HEK293T (cell line): ENCODE data around the gene NEURL1.
"Not testable (repeated sequence)": the region's sequence is repeated elsewhere in the genome, so short reads cannot be mapped to it uniquely, and the experiment has no call there.

Source experiments
- CTCF ChIA-PET: fragments of 350-600 bp; formaldehyde crosslinking; extraction: SDS; loops from one replicate; lab custom pipeline; 2021; ENCODE audit warnings: antibody characterized with exemption, inconsistent platforms; lab: Yijun Ruan, JAX
- POLR2A ChIA-PET: fragments of 350-600 bp; formaldehyde crosslinking; extraction: SDS; loops from one replicate; lab custom pipeline; 2020; ENCODE audit warnings: antibody characterized with exemption, inconsistent platforms; lab: Yijun Ruan, JAX
- DNase-seq: peaks from one replicate; pipeline ENCODE4 v3.0.0; 2012; ENCODE audit warnings: mixed read lengths; ENCODE audit errors: extremely low spot score
- ARNT ChIP-seq: fragments of 450-650 bp; IDR thresholded peaks from 2 replicates; pipeline ENCODE4 v1.6.1; 2017; ENCODE audit warnings: mild to moderate bottlenecking
- BHLHE40 ChIP-seq: fragments of 450-650 bp; IDR thresholded peaks from 2 replicates; pipeline ENCODE4 v1.6.1; 2016; ENCODE audit warnings: mild to moderate bottlenecking, moderate library complexity, borderline replicate concordance
- CTBP1 ChIP-seq: fragments of 450-650 bp; IDR thresholded peaks from 2 replicates; pipeline ENCODE4 v1.6.1; 2016; ENCODE audit warnings: borderline replicate concordance
- ELF4 ChIP-seq: fragments of 450-650 bp; IDR thresholded peaks from 2 replicates; pipeline ENCODE4 v1.6.1; 2017; ENCODE audit warnings: antibody characterized with exemption
- FOXA1 ChIP-seq: fragments of 450-650 bp; IDR thresholded peaks from 2 replicates; pipeline ENCODE4 v1.6.1; 2016; ENCODE audit warnings: mild to moderate bottlenecking
- FOXK2 ChIP-seq: fragments of 450-650 bp; IDR thresholded peaks from 2 replicates; pipeline ENCODE4 v1.6.1; 2016; ENCODE audit warnings: mild to moderate bottlenecking
- FOXM1 ChIP-seq: fragments of 450-650 bp; IDR thresholded peaks from 2 replicates; pipeline ENCODE4 v1.6.1; 2017; ENCODE audit warnings: mild to moderate bottlenecking, borderline replicate concordance
- HDGF ChIP-seq: fragments of 450-650 bp; IDR thresholded peaks from 2 replicates; pipeline ENCODE4 v1.6.1; 2017; ENCODE audit warnings: antibody characterized with exemption, borderline replicate concordance
- L3MBTL2 ChIP-seq: fragments of 450-650 bp; conservative IDR thresholded peaks from 2 replicates; pipeline ENCODE4 v1.6.1; 2016; ENCODE audit warnings: mild to moderate bottlenecking
- LEF1 ChIP-seq: fragments of 450-650 bp; IDR thresholded peaks from 2 replicates; pipeline ENCODE4 v1.6.1; 2017; ENCODE audit warnings: mild to moderate bottlenecking, borderline replicate concordance
- NFRKB ChIP-seq: fragments of 450-650 bp; IDR thresholded peaks from 2 replicates; pipeline ENCODE4 v1.6.1; 2016; ENCODE audit warnings: mild to moderate bottlenecking, moderate library complexity
- SP1 ChIP-seq: fragments of 450-650 bp; IDR thresholded peaks from 2 replicates; pipeline ENCODE4 v1.6.1; 2017
- SUZ12 ChIP-seq: fragments of 450-650 bp; IDR thresholded peaks from 2 replicates; pipeline ENCODE4 v1.6.1; 2016; ENCODE audit warnings: mild to moderate bottlenecking
- TARDBP ChIP-seq: fragments of 450-650 bp; IDR thresholded peaks from 2 replicates; pipeline ENCODE4 v1.6.1; 2016
- ZNF384 ChIP-seq: fragments of 450-650 bp; IDR thresholded peaks from 2 replicates; pipeline ENCODE4 v1.6.1; 2016
- TF ChIP-seq, protein P1 (sequence below): fragments of 450-650 bp; IDR thresholded peaks from 2 replicates; pipeline ENCODE4 v1.6.1; 2016

Gene NEURL1

DNA sequence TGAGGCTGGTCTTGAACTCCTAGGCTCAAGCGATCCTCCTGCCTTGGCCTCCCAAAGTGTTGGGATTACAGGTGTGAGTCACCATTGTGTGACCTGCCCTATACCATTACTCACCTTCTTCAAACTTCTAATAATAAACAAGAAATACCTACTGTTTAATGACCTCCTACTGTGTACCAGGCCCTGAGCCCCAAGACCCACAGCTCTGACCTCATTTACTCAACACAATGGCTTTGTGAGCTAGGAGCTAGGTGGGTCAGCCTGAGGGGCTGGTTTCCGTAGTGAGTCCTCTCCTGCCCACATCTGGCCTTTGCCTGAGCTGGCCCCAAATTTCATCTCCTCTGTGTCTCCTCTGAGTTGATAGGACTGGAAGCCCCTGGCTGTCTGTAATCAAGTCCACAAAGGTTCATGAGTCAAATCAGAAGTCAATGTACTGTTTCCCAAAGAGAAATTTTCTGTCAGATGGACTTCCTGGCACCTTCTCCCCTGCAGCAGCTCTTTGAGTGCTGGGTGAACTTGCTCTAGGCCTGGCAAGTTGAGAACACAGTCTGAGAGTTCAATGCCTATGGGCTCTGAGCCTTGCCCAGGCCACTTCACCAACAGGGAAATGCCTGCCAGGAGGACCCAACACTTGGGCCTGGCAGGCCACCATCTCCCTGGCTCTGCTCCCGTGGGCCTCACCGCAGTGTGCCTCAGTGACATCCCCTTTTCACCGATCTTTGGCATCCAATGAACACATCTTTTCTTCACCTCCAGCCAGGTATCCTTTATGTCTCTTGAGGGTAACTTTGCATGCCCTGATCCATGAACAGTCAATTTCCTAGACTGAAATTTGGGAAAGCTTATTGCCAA, 24.0 kb downstream of the NEURL1 start:
- CTCF ChIA-PET: no interaction called here
- TF ChIP-seq FOXM1 (no peak), SUZ12 (no peak), FOXA1 (no peak), BHLHE40 (no peak), L3MBTL2 (no peak), ARNT (no peak), NFRKB (no peak), SP1 (no peak), FOXK2 (no peak), TARDBP (no peak), ZNF384 (no peak), ELF4 (no peak), HDGF (no peak)
- TF ChIP-seq, protein P1, sequence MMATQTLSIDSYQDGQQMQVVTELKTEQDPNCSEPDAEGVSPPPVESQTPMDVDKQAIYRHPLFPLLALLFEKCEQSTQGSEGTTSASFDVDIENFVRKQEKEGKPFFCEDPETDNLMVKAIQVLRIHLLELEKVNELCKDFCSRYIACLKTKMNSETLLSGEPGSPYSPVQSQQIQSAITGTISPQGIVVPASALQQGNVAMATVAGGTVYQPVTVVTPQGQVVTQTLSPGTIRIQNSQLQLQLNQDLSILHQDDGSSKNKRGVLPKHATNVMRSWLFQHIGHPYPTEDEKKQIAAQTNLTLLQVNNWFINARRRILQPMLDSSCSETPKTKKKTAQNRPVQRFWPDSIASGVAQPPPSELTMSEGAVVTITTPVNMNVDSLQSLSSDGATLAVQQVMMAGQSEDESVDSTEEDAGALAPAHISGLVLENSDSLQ: no peak
- POLR2A ChIA-PET: no interaction called here
- DNase-seq: peak; percentile 6

DNA sequence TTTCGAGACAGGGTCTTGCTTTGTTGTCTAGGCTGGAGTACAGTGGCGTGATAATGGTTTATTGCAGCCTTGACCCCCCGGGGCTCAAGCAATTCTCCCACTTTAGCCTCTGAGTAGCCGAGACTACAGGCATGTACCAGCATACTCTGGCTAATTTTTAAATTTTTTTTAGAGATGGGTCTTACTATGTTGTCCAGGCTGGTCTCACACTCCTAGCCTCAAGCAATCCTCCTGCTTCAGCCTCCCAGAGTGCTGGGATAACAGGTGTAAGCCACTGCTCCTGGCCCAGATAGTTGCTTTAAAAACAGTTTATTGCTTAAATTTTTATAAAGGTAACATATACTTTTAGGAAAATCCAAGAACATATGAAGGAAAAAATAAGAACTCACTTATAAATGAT, 26.3 kb downstream of the NEURL1 start:
- POLR2A ChIA-PET: no interaction called here
- no peak for DNase-seq

DNA sequence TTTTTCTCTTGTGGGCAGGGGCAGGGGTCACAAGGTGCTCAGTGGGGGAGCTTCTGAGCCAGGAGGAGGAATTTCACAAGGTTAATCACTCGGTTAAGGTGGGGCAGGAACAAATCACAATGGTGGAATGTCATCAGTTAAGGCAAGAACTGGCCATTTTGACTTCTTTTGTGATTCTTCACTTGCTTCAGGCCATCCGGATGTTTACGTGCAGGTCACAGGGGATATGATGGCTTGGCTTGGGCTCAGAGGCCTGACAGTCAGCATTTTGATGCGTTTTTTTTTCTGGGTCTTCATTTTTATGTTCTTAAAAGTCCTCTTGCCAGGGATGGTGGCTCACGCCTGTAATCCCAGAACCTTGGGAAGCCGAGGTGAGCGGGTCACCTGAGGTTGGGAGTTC, 28.5 kb downstream of the NEURL1 start:
- DNase-seq, POLR2A ChIA-PET: not testable (repeated sequence)
- CTCF ChIA-PET: interaction anchor here (0.9 kb wide), 1 partner anchor 21 kb away, joined by 5 read pairs; no protein-coding TSS in a partner anchor

More for the DNA sequence above, 26.3 kb downstream of the NEURL1 start:
- TF ChIP-seq FOXM1 (no peak), TARDBP (no peak), CTBP1 (no peak), BHLHE40 (no peak), L3MBTL2 (no peak), ELF4 (no peak), SUZ12 (no peak), FOXA1 (no peak)
- CTCF ChIA-PET: no interaction called here

DNA sequence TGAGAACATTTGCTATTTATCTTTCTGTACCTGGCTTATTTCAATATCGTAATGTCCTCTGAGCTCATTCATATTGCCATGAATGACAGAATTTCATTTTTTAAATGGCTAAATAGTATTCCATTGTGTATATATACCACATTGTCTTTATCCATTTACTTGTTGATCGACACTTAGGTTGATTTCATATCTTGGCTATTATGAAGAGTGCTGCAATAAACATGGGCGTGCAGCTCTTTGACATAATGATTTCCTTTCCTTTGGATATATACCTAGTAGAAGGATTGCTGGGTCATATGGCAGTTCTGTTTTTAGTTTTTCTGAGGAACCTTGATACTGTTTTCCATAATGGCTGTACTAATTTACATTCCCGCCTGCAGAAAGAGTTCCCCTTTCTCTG, 30.2 kb downstream of the NEURL1 start:
- no peak for TF ChIP-seq ELF4
- no peak for TF ChIP-seq HDGF
- no peak for TF ChIP-seq FOXK2
- TF ChIP-seq BHLHE40: no peak
- TF ChIP-seq L3MBTL2: no peak
- TF ChIP-seq, protein P1: no peak
- no peak for TF ChIP-seq SUZ12
- TF ChIP-seq LEF1: no peak
- TF ChIP-seq CTBP1: no peak
- TF ChIP-seq TARDBP: no peak
- ChIA-PET CTCF (interaction anchor here (0.6 kb wide), 1 partner anchor 65 kb away, joined by 3 read pairs; no protein-coding TSS in a partner anchor), POLR2A (no interaction called here)
- DNase-seq: no peak

DNA sequence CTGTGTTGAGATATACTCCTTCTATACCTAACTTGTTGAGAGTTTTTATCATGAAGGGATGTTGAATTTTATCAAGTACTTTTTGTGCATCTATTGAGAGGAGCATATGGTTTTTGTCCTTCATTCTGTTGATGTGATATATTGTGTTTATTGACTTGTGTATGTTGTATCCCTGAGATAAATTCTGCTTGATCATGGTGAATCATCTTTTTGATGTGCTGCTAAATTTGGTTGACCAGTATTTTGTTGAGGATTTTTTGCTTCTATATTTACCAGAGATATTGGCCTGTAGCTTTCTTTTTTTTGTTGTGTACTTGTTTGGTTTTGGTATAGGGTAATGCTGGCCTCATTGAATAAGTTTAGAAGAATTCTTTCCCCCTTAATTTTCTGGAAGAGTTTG, 32.4 kb downstream of the NEURL1 start:
- ChIA-PET POLR2A (no interaction called here), CTCF (no interaction called here)
- no peak for TF ChIP-seq ELF4
- no peak for TF ChIP-seq HDGF
- no peak for TF ChIP-seq L3MBTL2
- TF ChIP-seq LEF1: no peak
- TF ChIP-seq, protein P1: no peak
- TF ChIP-seq FOXK2: no peak
- DNase-seq: no peak

DNA sequence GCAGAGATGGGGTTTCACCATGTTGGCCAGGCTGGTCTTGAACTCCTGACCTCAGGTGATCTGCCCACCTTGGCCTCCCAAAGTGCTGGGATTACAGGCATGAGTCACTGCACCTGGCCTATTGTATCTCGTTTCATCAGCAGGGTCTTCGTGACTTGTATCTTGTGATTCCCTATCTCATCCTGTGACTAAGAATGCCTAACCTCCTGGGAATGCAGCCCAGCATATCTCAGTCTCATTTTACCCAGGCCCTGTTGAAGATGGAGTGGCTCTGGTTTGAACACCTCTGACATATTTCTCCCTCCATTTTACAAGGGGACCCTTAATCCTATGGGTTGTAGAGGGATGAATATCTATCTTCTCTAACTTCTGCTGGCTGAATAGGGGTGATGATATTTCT, 34.0 kb downstream of the NEURL1 start:
- POLR2A ChIA-PET, CTCF ChIA-PET, DNase-seq: not testable (repeated sequence)

DNA sequence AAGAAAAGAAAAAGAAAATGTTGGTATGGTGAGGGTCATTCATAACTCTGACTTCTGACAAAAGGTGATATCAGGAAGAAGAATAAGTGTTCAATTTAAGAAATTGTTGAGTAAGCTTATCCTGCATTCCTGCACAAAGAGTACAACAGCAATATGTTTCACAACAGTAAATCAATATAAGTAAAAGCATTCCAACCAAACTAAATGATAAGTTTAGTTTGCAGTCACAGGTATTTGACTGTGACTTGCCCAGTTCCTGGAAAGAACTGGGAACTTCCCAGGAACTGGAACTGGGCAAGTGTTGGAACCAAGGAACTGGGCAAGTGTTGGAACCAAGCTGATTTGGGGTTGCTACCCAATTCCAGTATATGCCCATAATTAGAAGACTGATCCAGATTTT, 35.0 kb downstream of the NEURL1 start:
- no peak for DNase-seq
- POLR2A ChIA-PET: no interaction called here
- TF ChIP-seq BHLHE40 (no peak), ARNT (no peak), HDGF (no peak), FOXK2 (no peak), TARDBP (no peak), FOXA1 (no peak), LEF1 (no peak), ELF4 (no peak), L3MBTL2 (no peak), NFRKB (no peak), ZNF384 (no peak), SP1 (no peak), SUZ12 (no peak), FOXM1 (no peak), CTBP1 (no peak)
- TF ChIP-seq, protein P1: no peak
- CTCF ChIA-PET: no interaction called here
